Loucy (cell line): ENCODE results near the gene SLC35G3.

ENCODE experiments used
- EZH2phosphoT487 ChIP-seq: fragments of 200-600 bp; IDR thresholded peaks from 2 replicates; pipeline ENCODE4 v1.6.1; 2018; ENCODE audit warnings: antibody characterized with exemption, mild to moderate bottlenecking, moderate library complexity, borderline replicate concordance
- TF ChIP-seq, protein P1 (sequence below): fragments of 200-600 bp; sonication (generic); conservative IDR thresholded peaks from 2 replicates; pipeline ENCODE4 v1.5.1; 2014; ENCODE audit warnings: mild to moderate bottlenecking, antibody characterized with exemption, low read length

DNA sequence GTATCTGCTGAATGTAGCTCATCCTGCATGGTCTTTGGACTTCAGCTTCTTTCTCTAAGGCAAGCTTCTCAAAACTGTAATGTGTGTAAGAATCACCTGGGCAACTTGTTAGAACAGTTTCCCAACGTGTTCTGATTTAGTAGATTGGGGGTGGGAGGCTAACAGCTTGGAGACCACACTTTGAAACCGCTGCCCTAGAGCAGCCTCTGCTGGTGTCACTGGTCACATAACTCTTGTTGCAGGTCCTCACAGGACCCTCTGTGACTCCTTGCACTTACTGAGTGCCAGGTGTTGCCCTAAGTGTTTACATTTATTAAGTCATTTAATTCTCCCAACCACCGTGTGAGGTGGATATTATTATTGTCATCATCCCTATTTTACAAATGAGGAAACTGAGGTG lies 9.9 kb downstream of the SLC35G3 start:
- TF ChIP-seq, protein P1, sequence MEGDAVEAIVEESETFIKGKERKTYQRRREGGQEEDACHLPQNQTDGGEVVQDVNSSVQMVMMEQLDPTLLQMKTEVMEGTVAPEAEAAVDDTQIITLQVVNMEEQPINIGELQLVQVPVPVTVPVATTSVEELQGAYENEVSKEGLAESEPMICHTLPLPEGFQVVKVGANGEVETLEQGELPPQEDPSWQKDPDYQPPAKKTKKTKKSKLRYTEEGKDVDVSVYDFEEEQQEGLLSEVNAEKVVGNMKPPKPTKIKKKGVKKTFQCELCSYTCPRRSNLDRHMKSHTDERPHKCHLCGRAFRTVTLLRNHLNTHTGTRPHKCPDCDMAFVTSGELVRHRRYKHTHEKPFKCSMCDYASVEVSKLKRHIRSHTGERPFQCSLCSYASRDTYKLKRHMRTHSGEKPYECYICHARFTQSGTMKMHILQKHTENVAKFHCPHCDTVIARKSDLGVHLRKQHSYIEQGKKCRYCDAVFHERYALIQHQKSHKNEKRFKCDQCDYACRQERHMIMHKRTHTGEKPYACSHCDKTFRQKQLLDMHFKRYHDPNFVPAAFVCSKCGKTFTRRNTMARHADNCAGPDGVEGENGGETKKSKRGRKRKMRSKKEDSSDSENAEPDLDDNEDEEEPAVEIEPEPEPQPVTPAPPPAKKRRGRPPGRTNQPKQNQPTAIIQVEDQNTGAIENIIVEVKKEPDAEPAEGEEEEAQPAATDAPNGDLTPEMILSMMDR: no peak
- no peak for TF ChIP-seq EZH2phosphoT487
